Glutamatergic neuron (in vitro differentiated cells): ENCODE measurements around the gene PTGER4. TPM values are rescaled to one million over a fixed set of nuclear protein-coding genes. Genes with fewer than 3 reads are reported as not detected.

Experiments
- DNase-seq: peaks from one replicate; pipeline ENCODE4 v3.0.0; 2022
- H3K27ac Mint-ChIP-seq: one replicate; pipeline ENCODE4 v1.8.0; 2020; ENCODE audit warnings: mild to moderate bottlenecking, mixed read lengths, inconsistent platforms; ENCODE audit not compliant: unreplicated experiment
- H3K27me3 Mint-ChIP-seq: one replicate; pipeline ENCODE4 v1.8.0; 2020; ENCODE audit warnings: mild to moderate bottlenecking, moderate library complexity, mixed read lengths, inconsistent platforms; ENCODE audit not compliant: unreplicated experiment
- H3K36me3 Mint-ChIP-seq: one replicate; pipeline ENCODE4 v1.8.0; 2020; ENCODE audit warnings: mild to moderate bottlenecking, mixed read lengths, inconsistent platforms; ENCODE audit not compliant: unreplicated experiment
- H3K4me1 Mint-ChIP-seq: one replicate; pipeline ENCODE4 v1.8.0; 2020; ENCODE audit warnings: mild to moderate bottlenecking, low read depth, mixed read lengths, inconsistent platforms; ENCODE audit not compliant: unreplicated experiment
- H3K4me3 Mint-ChIP-seq: one replicate; pipeline ENCODE4 v1.8.0; 2020; ENCODE audit warnings: mild to moderate bottlenecking, mixed read lengths, inconsistent platforms; ENCODE audit not compliant: unreplicated experiment
- H3K9me3 Mint-ChIP-seq: one replicate; pipeline ENCODE4 v1.8.0; 2020; ENCODE audit warnings: mild to moderate bottlenecking, moderate library complexity, mixed read lengths, inconsistent platforms; ENCODE audit not compliant: unreplicated experiment
- CTCF ChIP-seq: fragments of 200-600 bp; sonication (generic); IDR thresholded peaks from one replicate; pipeline ENCODE4 v1.5.0; 2021; ENCODE audit not compliant: partially characterized antibody, unreplicated experiment
- total RNA-seq: library from RNA; stranded (reverse); fragmentation: NEBNext Ultra II Directional; extraction: Animal tissue kit (Norgen Biotek cat#: 25700); gene quantifications from one replicate; pipeline ENCODE4 v1.2.1, GENCODE V29; 2021; ENCODE audit not compliant: unreplicated experiment

Gene PTGER4
- total RNA-seq, 1 donor from 2014 or later, result not detected

- no peaks in the 10 kb centered on the region for H3K27me3 Mint-ChIP-seq
- H3K4me3 Mint-ChIP-seq, result no peak overlapping the region
- TF ChIP-seq CTCF, result no peak
- no peak overlapping the region for H3K27ac Mint-ChIP-seq
- H3K36me3 Mint-ChIP-seq, result peaks cover 12% of the 10 kb centered on the region
- H3K4me1 Mint-ChIP-seq, result no peaks in the 10 kb centered on the region
- no peak for DNase-seq
- peaks cover 2% of the 10 kb centered on the region for H3K9me3 Mint-ChIP-seq
Observed at GRCh38 chr5:40738502-40738901, 58.8 kb downstream of the PTGER4 start.

Other genes with a start within 250 kb of the PTGER4 start
- 11.7 TPM for gene TTC33, start 76.0 kb downstream of the PTGER4 start, total RNA-seq
- 49.0 TPM for gene PRKAA1, start 118.5 kb downstream of the PTGER4 start, total RNA-seq
- gene RPL37, start 155.3 kb downstream of the PTGER4 start, total RNA-seq, result 840 TPM
- not detected for gene CARD6, start 161.5 kb downstream of the PTGER4 start, total RNA-seq
- not detected for gene C7, start 229.6 kb downstream of the PTGER4 start, total RNA-seq